Measurements from ENCODE around the gene RRP36. TPM values are rescaled to one million over a fixed set of nuclear protein-coding genes. Genes with fewer than 3 reads are reported as not detected.

Gene RRP36
- total and polyA plus RNA-seq, 9 of the 15 experiments (the other 6 are each of a cell fraction or from before 2014, with no cell fraction given) = 27.6 to 150 (median 114) TPM

- TF ChIP-seq, protein P1, sequence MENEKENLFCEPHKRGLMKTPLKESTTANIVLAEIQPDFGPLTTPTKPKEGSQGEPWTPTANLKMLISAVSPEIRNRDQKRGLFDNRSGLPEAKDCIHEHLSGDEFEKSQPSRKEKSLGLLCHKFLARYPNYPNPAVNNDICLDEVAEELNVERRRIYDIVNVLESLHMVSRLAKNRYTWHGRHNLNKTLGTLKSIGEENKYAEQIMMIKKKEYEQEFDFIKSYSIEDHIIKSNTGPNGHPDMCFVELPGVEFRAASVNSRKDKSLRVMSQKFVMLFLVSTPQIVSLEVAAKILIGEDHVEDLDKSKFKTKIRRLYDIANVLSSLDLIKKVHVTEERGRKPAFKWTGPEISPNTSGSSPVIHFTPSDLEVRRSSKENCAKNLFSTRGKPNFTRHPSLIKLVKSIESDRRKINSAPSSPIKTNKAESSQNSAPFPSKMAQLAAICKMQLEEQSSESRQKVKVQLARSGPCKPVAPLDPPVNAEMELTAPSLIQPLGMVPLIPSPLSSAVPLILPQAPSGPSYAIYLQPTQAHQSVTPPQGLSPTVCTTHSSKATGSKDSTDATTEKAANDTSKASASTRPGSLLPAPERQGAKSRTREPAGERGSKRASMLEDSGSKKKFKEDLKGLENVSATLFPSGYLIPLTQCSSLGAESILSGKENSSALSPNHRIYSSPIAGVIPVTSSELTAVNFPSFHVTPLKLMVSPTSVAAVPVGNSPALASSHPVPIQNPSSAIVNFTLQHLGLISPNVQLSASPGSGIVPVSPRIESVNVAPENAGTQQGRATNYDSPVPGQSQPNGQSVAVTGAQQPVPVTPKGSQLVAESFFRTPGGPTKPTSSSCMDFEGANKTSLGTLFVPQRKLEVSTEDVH (IDR thresholded peaks at IDR 0.05; ENCODE audit: low read depth, partially characterized antibody) = no peak
- TF ChIP-seq, protein P2, sequence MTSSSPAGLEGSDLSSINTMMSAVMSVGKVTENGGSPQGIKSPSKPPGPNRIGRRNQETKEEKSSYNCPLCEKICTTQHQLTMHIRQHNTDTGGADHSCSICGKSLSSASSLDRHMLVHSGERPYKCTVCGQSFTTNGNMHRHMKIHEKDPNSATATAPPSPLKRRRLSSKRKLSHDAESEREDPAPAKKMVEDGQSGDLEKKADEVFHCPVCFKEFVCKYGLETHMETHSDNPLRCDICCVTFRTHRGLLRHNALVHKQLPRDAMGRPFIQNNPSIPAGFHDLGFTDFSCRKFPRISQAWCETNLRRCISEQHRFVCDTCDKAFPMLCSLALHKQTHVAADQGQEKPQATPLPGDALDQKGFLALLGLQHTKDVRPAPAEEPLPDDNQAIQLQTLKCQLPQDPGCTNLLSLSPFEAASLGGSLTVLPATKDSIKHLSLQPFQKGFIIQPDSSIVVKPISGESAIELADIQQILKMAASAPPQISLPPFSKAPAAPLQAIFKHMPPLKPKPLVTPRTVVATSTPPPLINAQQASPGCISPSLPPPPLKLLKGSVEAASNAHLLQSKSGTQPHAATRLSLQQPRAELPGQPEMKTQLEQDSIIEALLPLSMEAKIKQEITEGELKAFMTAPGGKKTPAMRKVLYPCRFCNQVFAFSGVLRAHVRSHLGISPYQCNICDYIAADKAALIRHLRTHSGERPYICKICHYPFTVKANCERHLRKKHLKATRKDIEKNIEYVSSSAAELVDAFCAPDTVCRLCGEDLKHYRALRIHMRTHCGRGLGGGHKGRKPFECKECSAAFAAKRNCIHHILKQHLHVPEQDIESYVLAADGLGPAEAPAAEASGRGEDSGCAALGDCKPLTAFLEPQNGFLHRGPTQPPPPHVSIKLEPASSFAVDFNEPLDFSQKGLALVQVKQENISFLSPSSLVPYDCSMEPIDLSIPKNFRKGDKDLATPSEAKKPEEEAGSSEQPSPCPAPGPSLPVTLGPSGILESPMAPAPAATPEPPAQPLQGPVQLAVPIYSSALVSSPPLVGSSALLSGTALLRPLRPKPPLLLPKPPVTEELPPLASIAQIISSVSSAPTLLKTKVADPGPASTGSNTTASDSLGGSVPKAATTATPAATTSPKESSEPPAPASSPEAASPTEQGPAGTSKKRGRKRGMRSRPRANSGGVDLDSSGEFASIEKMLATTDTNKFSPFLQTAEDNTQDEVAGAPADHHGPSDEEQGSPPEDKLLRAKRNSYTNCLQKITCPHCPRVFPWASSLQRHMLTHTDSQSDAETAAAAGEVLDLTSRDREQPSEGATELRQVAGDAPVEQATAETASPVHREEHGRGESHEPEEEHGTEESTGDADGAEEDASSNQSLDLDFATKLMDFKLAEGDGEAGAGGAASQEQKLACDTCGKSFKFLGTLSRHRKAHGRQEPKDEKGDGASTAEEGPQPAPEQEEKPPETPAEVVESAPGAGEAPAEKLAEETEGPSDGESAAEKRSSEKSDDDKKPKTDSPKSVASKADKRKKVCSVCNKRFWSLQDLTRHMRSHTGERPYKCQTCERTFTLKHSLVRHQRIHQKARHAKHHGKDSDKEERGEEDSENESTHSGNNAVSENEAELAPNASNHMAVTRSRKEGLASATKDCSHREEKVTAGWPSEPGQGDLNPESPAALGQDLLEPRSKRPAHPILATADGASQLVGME (CRISPR knock-in tag; IDR thresholded peaks at IDR 0.05) = no peak
- TF ChIP-seq, protein P3, sequence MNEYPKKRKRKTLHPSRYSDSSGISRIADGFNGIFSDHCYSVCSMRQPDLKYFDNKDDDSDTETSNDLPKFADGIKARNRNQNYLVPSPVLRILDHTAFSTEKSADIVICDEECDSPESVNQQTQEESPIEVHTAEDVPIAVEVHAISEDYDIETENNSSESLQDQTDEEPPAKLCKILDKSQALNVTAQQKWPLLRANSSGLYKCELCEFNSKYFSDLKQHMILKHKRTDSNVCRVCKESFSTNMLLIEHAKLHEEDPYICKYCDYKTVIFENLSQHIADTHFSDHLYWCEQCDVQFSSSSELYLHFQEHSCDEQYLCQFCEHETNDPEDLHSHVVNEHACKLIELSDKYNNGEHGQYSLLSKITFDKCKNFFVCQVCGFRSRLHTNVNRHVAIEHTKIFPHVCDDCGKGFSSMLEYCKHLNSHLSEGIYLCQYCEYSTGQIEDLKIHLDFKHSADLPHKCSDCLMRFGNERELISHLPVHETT (CRISPR knock-in tag; conservative IDR thresholded peaks at IDR 0.05 in 1 of 2, IDR thresholded peaks at IDR 0.05 in 1 of 2) = peak in 1 of 2 experiments; percentile 95; a peak in 2 of 4 replicates
- TF ChIP-seq ZNF143 (CRISPR knock-in tag; IDR thresholded peaks at IDR 0.05) (no peak), ZNF766 (CRISPR knock-in tag; conservative IDR thresholded peaks at IDR 0.05) (no peak; the same call in 1 of the 2 replicates), NR1H2 (CRISPR knock-in tag; IDR thresholded peaks at IDR 0.05) (no peak), MBD2 (IDR thresholded peaks at IDR 0.05; ENCODE audit: borderline replicate concordance, low read depth) (no peak), POLR2A (conservative IDR thresholded peaks at IDR 0.05) (peak; percentile 38; the same call in 1 of the 2 replicates), PTBP1 (IDR thresholded peaks at IDR 0.05; ENCODE audit: low read depth, low read length) (no peak), ILK (tag; IDR thresholded peaks at IDR 0.05; ENCODE audit: borderline replicate concordance, low read depth) (no peak), GABPB1 (CRISPR knock-in tag; IDR thresholded peaks at IDR 0.05) (no peak), POLR2H (tag; IDR thresholded peaks at IDR 0.05; ENCODE audit: low read depth) (no peak), ARNT (IDR thresholded peaks at IDR 0.05) (no peak), MIER1 (IDR thresholded peaks at IDR 0.05; ENCODE audit: low read depth) (no peak), HCFC1 (IDR thresholded peaks at IDR 0.05; ENCODE audit: low read depth, low read length) (no peak), PHF20 (IDR thresholded peaks at IDR 0.05; ENCODE audit: partially characterized antibody) (no peak), ZNF695 (CRISPR knock-in tag; IDR thresholded peaks at IDR 0.05) (no peak)
Measured at GRCh38 chr6:43013097-43013842, 8.2 kb upstream of the RRP36 start (continued).

Data from K562 (cell line).